Muscle layer of colon (tissue), 2 donors: Measurements from ENCODE around the gene ERN2.

Experiments
- H3K27ac ChIP-seq: one replicate; pipeline ENCODE4 v1.7.0; 2013; ENCODE audit warnings: low read depth, mild to moderate bottlenecking, low read length, moderate library complexity
- H3K27me3 ChIP-seq, 2 donors: one replicate each; pipeline ENCODE4 v1.7.0; 2013; ENCODE audit warnings: low read length in 2 of 2, mild to moderate bottlenecking in 2 of 2; ENCODE audit not compliant: insufficient read depth in 2 of 2, control insufficient read depth in 1 of 2
- H3K36me3 ChIP-seq: one replicate; pipeline ENCODE4 v1.7.0; 2013; ENCODE audit warnings: mild to moderate bottlenecking, low read length; ENCODE audit not compliant: insufficient read depth
- H3K4me1 ChIP-seq: one replicate; pipeline ENCODE4 v1.7.0; 2013; ENCODE audit warnings: mild to moderate bottlenecking, low read length; ENCODE audit not compliant: insufficient read depth
- H3K4me3 ChIP-seq, 2 donors: one replicate each; pipeline ENCODE4 v1.7.0; 2013; ENCODE audit warnings: low read length in 2 of 2, low read depth in 1 of 2, mild to moderate bottlenecking in 1 of 2, moderate library complexity in 1 of 2
- H3K9ac ChIP-seq: one replicate; pipeline ENCODE4 v1.7.0; 2013; ENCODE audit warnings: low read length
- H3K9me3 ChIP-seq: one replicate; pipeline ENCODE4 v1.7.0; 2013; ENCODE audit warnings: mild to moderate bottlenecking, low read length
- donor health status: abdominal sarcoma.
- donor health status: Adenocarcinoma of cecum.

The ERN2 gene

GRCh38 chr16:23679274-23679985 lies 33.6 kb downstream of the ERN2 start:
- H3K4me1 ChIP-seq, result peaks cover 7% of the 10 kb centered on the region
- peak overlapping the region; percentile 64 to 68 for H3K4me3 ChIP-seq
- no peak overlapping the region for H3K27ac ChIP-seq
- no peaks in the 10 kb centered on the region for H3K9me3 ChIP-seq
- no peak overlapping the region for H3K9ac ChIP-seq
- H3K36me3 ChIP-seq, result peaks cover 14% of the 10 kb centered on the region
- H3K27me3 ChIP-seq, result no peaks in the 10 kb centered on the region

- Histone ChIP-seq H3K9me3 (no peaks in the 10 kb centered on the region), H3K27ac (no peak within 1 kb of the TSS), H3K36me3 (peaks cover 12% of the 10 kb centered on the region), H3K27me3 (no peaks in the 10 kb centered on the region), H3K4me3 (peak within 1 kb of the TSS; percentile 64 to 68), H3K9ac (no peak within 1 kb of the TSS), H3K4me1 (peaks cover 7% of the 10 kb centered on the region)
Measured at GRCh38 chr16:23678430-23679273, 34.4 kb downstream of the ERN2 start, which contains the start of gene PLK1. Gene PLK1 (plus strand): TSS chr16:23678889. CDS start chr16:23678933, 44 bp downstream.

GRCh38 chr16:23676924-23677480 lies 36.0 kb downstream of the ERN2 start:
- Histone ChIP-seq H3K27me3 (no peaks in the 10 kb centered on the region), H3K9ac (no peak overlapping the region), H3K27ac (no peak overlapping the region), H3K4me1 (peaks cover 7% of the 10 kb centered on the region), H3K4me3 (no peak overlapping the region), H3K36me3 (peaks cover 10% of the 10 kb centered on the region), H3K9me3 (no peaks in the 10 kb centered on the region)

- peaks cover 2% of the 10 kb centered on the region for H3K4me1 ChIP-seq
- no peaks in the 10 kb centered on the region for H3K27me3 ChIP-seq
- no peak overlapping the region for H3K9ac ChIP-seq
- no peaks in the 10 kb centered on the region for H3K9me3 ChIP-seq
- H3K4me3 ChIP-seq, result no peak overlapping the region
- no peak overlapping the region for H3K27ac ChIP-seq
- H3K36me3 ChIP-seq, result peaks cover 26% of the 10 kb centered on the region
Measured at GRCh38 chr16:23673971-23674614, 38.9 kb downstream of the ERN2 start.

GRCh38 chr16:23670137-23670776 lies 42.8 kb downstream of the ERN2 start:
- Histone ChIP-seq H3K9ac (no peak overlapping the region), H3K4me1 (no peaks in the 10 kb centered on the region), H3K4me3 (no peak overlapping the region), H3K9me3 (no peaks in the 10 kb centered on the region), H3K27ac (no peak overlapping the region), H3K36me3 (peaks cover 63% of the 10 kb centered on the region), H3K27me3 (no peaks in the 10 kb centered on the region)

DNA sequence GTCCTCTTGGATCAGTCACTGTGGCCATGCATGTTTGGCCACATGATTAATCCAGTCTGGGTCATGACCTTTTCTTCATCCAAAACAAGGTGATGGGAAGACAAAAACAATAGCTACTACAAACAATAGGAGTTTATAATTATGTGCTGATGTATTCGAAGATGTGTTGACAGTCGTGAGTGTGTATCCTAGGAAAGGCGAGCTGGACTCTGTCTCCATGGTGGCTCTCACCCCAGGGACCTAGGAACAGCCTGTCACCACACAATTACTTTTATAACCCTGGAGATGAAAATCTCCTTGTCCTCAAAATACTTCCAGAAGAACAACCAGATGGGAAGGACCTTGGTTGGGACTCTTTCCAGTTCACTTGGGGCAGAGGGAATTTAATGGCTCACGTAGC lies 44.1 kb downstream of the ERN2 start:
- Histone ChIP-seq H3K4me3 (no peak overlapping the region), H3K9ac (no peak overlapping the region), H3K36me3 (peaks cover 76% of the 10 kb centered on the region), H3K9me3 (no peaks in the 10 kb centered on the region), H3K4me1 (no peaks in the 10 kb centered on the region), H3K27ac (no peak overlapping the region), H3K27me3 (no peaks in the 10 kb centered on the region)

- no peaks in the 10 kb centered on the region for H3K9me3 ChIP-seq
- H3K27me3 ChIP-seq, result no peaks in the 10 kb centered on the region
- peaks cover 80% of the 10 kb centered on the region for H3K36me3 ChIP-seq
- H3K9ac ChIP-seq, result no peak overlapping the region
- no peaks in the 10 kb centered on the region for H3K4me1 ChIP-seq
- H3K27ac ChIP-seq, result no peak overlapping the region
- H3K4me3 ChIP-seq, result no peak overlapping the region
Measured at GRCh38 chr16:23668225-23668624, 44.8 kb downstream of the ERN2 start.

- Histone ChIP-seq H3K4me1 (no peaks in the 10 kb centered on the region), H3K9ac (no peak overlapping the region), H3K27ac (no peak overlapping the region), H3K4me3 (no peak overlapping the region), H3K9me3 (no peaks in the 10 kb centered on the region), H3K27me3 (no peaks in the 10 kb centered on the region), H3K36me3 (peaks cover 88% of the 10 kb centered on the region)
Measured at GRCh38 chr16:23667355-23667659, 45.7 kb downstream of the ERN2 start.

DNA sequence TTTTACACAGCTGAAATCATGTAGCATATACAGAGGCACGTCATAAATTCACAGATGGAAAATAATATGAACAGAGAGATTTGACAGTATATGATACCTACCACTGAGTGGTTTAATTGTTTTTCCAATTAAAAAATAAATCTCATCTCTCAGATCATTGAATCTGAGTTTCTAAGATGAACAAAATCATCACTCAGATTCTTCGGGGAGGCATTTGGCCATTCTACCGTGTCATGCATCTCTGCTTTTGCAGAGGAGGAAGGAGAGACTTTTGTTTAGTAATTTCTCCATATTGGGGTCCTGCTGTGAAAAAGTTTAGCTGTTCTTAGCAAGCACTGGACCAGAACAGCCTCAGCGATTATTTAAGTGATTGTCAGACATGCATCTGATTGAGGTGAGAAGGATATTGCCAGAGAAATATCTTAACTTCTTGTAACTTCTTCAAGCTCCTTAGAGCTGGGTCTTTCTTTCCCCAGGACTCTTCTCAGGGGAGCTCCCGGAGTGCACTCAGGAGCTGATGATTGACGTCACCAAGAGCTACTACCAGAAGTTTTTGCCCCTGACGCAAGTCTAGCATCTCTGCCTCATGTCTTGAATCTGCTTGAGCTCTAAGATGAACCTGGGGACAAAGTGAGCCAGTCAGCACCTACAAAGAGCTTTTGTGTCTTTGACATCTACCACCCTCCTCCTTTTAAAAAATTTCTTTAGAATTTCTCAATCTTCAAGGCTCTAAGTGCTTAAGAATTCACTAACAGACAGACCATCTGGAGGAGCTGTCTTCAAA lies 46.3 kb downstream of the ERN2 start:
- H3K9ac ChIP-seq, result no peak overlapping the region
- no peaks in the 10 kb centered on the region for H3K27me3 ChIP-seq
- no peak overlapping the region for H3K27ac ChIP-seq
- H3K4me1 ChIP-seq, result no peaks in the 10 kb centered on the region
- peaks cover 88% of the 10 kb centered on the region for H3K36me3 ChIP-seq
- no peaks in the 10 kb centered on the region for H3K9me3 ChIP-seq
- no peak overlapping the region for H3K4me3 ChIP-seq

- no peaks in the 10 kb centered on the region for H3K4me1 ChIP-seq
- H3K4me3 ChIP-seq, result no peak overlapping the region
- H3K36me3 ChIP-seq, result peaks cover 92% of the 10 kb centered on the region
- H3K27ac ChIP-seq, result no peak overlapping the region
- no peak overlapping the region for H3K9ac ChIP-seq
- no peaks in the 10 kb centered on the region for H3K9me3 ChIP-seq
- H3K27me3 ChIP-seq, result no peaks in the 10 kb centered on the region
Measured at GRCh38 chr16:23663918-23664317, 49.1 kb downstream of the ERN2 start.
